ENCODE measurements around the gene CDK5RAP3. TPM values are rescaled to one million over a fixed set of nuclear protein-coding genes. Genes with fewer than 3 reads are reported as not detected.

CDK5RAP3 gene
- total RNA-seq, 1 donor from 2014 or later = 62.8 TPM

DNA sequence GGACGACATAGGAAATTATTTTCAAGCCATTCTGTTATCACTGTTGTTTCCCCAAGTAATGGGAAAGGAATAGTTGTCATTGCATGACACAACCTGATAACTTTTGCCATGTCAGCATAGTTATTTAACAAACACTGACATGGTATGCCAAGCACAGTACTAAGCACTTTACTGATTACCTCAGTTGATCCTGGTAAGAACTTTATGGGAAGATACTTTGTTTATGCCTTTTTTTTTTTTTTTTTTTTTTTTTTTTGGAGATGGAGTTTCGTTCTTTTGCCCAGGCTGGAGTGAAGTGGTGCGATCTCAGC is 45.3 kb upstream of the CDK5RAP3 start:
- H3K4me3 Mint-ChIP-seq (ENCODE audit: unreplicated experiment) = no peak overlapping the region
- DNase-seq (ENCODE audit: low read depth) (no peak), FAIRE-seq (no peak)
- Histone ChIP-seq H3K4me2 (ENCODE audit: low read length) (peak overlapping the region; percentile 44), H2AFZ (ENCODE audit: low read depth, low read length) (no peak overlapping the region), H3K9ac (ENCODE audit: low read length) (no peak overlapping the region), H3K27me3 (ENCODE audit: insufficient read depth, low read length) (no peaks in the 10 kb centered on the region), H3K27ac (ENCODE audit: low read depth, low read length) (no peak overlapping the region), H3K79me2 (ENCODE audit: insufficient read depth, low read length) (no peaks in the 10 kb centered on the region), H3K9me3 (ENCODE audit: insufficient read depth, low read depth, low read length) (no peaks in the 10 kb centered on the region), H3K36me3 (ENCODE audit: insufficient read depth, low read length) (peaks cover 13% of the 10 kb centered on the region), H3K4me1 (ENCODE audit: insufficient read depth, low read length) (peaks cover 10% of the 10 kb centered on the region), H3K4me3 (ENCODE audit: insufficient read depth, low read depth, low read length) (no peak overlapping the region), H4K20me1 (ENCODE audit: insufficient read depth, low read length) (no peaks in the 10 kb centered on the region)
- H3K4me1 Mint-ChIP-seq (ENCODE audit: low read depth, unreplicated experiment) = peaks cover 6% of the 10 kb centered on the region
- no peak overlapping the region for H3K27ac Mint-ChIP-seq (ENCODE audit: unreplicated experiment)
- TF ChIP-seq, protein P1, sequence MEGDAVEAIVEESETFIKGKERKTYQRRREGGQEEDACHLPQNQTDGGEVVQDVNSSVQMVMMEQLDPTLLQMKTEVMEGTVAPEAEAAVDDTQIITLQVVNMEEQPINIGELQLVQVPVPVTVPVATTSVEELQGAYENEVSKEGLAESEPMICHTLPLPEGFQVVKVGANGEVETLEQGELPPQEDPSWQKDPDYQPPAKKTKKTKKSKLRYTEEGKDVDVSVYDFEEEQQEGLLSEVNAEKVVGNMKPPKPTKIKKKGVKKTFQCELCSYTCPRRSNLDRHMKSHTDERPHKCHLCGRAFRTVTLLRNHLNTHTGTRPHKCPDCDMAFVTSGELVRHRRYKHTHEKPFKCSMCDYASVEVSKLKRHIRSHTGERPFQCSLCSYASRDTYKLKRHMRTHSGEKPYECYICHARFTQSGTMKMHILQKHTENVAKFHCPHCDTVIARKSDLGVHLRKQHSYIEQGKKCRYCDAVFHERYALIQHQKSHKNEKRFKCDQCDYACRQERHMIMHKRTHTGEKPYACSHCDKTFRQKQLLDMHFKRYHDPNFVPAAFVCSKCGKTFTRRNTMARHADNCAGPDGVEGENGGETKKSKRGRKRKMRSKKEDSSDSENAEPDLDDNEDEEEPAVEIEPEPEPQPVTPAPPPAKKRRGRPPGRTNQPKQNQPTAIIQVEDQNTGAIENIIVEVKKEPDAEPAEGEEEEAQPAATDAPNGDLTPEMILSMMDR (IDR thresholded peaks at IDR 0.05; ENCODE audit: insufficient read depth, low read depth, low read length) = no peak
- no peak for TF ChIP-seq EZH2 (IDR thresholded peaks at IDR 0.05; ENCODE audit: insufficient read depth, low read length)
- no peaks in the 10 kb centered on the region for H3K9me3 Mint-ChIP-seq (ENCODE audit: unreplicated experiment)
- H3K27me3 Mint-ChIP-seq (ENCODE audit: low read depth, unreplicated experiment) = no peaks in the 10 kb centered on the region
- H3K36me3 Mint-ChIP-seq (ENCODE audit: low read depth, unreplicated experiment) = peaks cover 35% of the 10 kb centered on the region

DNA sequence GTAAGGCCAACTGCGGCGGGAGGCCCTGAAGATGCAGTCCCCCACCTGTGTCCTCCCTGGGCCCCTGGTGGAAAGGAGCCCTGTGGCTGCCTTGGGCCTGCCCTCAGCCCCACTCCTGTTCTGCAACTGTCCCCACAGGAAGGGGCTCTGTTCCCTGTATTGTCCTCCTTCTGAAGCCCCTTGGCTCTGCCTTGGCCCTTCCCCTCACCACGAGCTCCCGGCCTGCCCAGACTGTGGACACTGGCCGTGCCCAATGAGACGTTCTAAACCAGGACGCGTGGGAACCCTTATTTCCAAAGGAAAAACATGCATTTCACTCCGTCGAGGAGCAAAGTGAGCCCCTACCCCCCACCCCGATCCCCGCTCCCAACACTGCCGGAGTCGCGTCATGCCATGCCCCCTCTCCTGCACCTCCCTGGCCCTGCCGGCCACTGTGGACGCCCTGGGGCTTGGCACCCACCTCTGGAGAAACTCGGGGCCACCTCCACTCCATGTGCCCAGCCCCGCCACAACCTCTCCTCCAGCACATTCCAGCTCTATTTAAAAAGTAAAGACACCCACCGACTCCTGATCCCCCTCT is 43.0 kb upstream of the CDK5RAP3 start:
- peaks cover 10% of the 10 kb centered on the region for H3K4me1 ChIP-seq (ENCODE audit: insufficient read depth, low read length)
- no peaks in the 10 kb centered on the region for H3K27me3 Mint-ChIP-seq (ENCODE audit: low read depth, unreplicated experiment)
- H3K79me2 ChIP-seq (ENCODE audit: insufficient read depth, low read length) = no peaks in the 10 kb centered on the region
- peaks cover 13% of the 10 kb centered on the region for H3K36me3 ChIP-seq (ENCODE audit: insufficient read depth, low read length)
- H3K4me2 ChIP-seq (ENCODE audit: low read length) = no peak overlapping the region
- no peak overlapping the region for H2AFZ ChIP-seq (ENCODE audit: low read depth, low read length)
- no peaks in the 10 kb centered on the region for H3K27me3 ChIP-seq (ENCODE audit: insufficient read depth, low read length)
- no peak for FAIRE-seq
- no peak overlapping the region for H3K27ac ChIP-seq (ENCODE audit: low read depth, low read length)
- no peaks in the 10 kb centered on the region for H3K9me3 ChIP-seq (ENCODE audit: insufficient read depth, low read depth, low read length)
- peaks cover 6% of the 10 kb centered on the region for H3K4me1 Mint-ChIP-seq (ENCODE audit: low read depth, unreplicated experiment)
- TF ChIP-seq, protein P1 (IDR thresholded peaks at IDR 0.05; ENCODE audit: insufficient read depth, low read depth, low read length) = no peak
- TF ChIP-seq EZH2 (IDR thresholded peaks at IDR 0.05; ENCODE audit: insufficient read depth, low read length) = no peak
- H3K4me3 ChIP-seq (ENCODE audit: insufficient read depth, low read depth, low read length) = no peak overlapping the region
- H3K9ac ChIP-seq (ENCODE audit: low read length) = no peak overlapping the region
- DNase-seq (ENCODE audit: low read depth) = no peak
- no peaks in the 10 kb centered on the region for H4K20me1 ChIP-seq (ENCODE audit: insufficient read depth, low read length)
- H3K4me3 Mint-ChIP-seq (ENCODE audit: unreplicated experiment) = no peak overlapping the region
- H3K27ac Mint-ChIP-seq (ENCODE audit: unreplicated experiment) = no peak overlapping the region
- H3K36me3 Mint-ChIP-seq (ENCODE audit: low read depth, unreplicated experiment) = peaks cover 34% of the 10 kb centered on the region
- H3K9me3 Mint-ChIP-seq (ENCODE audit: unreplicated experiment) = no peaks in the 10 kb centered on the region

DNA sequence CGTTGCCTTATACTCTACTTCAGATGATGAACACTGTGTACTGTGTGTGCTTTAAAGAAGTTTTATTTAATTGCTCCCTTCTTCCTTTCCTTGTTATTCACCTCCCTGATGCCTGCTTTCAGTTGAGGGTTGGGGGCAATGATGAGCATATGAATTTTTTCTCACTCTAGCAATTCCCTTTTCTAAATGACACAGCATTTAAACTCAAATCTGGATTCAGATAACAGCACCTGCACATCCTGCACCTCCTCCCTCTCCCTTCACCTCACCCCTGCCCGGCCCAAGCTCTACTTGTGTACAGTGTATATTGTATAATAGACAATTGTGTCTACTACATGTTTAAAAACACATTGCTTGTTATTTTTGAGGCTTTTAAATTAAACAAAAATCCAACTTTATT is 42.5 kb upstream of the CDK5RAP3 start:
- Histone ChIP-seq H3K9me3 (ENCODE audit: insufficient read depth, low read depth, low read length) (no peaks in the 10 kb centered on the region), H3K4me2 (ENCODE audit: low read length) (no peak overlapping the region), H3K79me2 (ENCODE audit: insufficient read depth, low read length) (no peaks in the 10 kb centered on the region), H3K4me3 (ENCODE audit: insufficient read depth, low read depth, low read length) (no peak overlapping the region), H4K20me1 (ENCODE audit: insufficient read depth, low read length) (no peaks in the 10 kb centered on the region), H3K27ac (ENCODE audit: low read depth, low read length) (no peak overlapping the region), H3K4me1 (ENCODE audit: insufficient read depth, low read length) (peaks cover 10% of the 10 kb centered on the region), H2AFZ (ENCODE audit: low read depth, low read length) (no peak overlapping the region), H3K36me3 (ENCODE audit: insufficient read depth, low read length) (peaks cover 13% of the 10 kb centered on the region), H3K9ac (ENCODE audit: low read length) (no peak overlapping the region), H3K27me3 (ENCODE audit: insufficient read depth, low read length) (no peaks in the 10 kb centered on the region)
- FAIRE-seq (no peak), DNase-seq (ENCODE audit: low read depth) (no peak)
- no peaks in the 10 kb centered on the region for H3K27me3 Mint-ChIP-seq (ENCODE audit: low read depth, unreplicated experiment)
- peaks cover 6% of the 10 kb centered on the region for H3K4me1 Mint-ChIP-seq (ENCODE audit: low read depth, unreplicated experiment)
- H3K27ac Mint-ChIP-seq (ENCODE audit: unreplicated experiment) = no peak overlapping the region
- TF ChIP-seq, protein P1 (IDR thresholded peaks at IDR 0.05; ENCODE audit: insufficient read depth, low read depth, low read length) = no peak
- TF ChIP-seq EZH2 (IDR thresholded peaks at IDR 0.05; ENCODE audit: insufficient read depth, low read length) = no peak
- peaks cover 36% of the 10 kb centered on the region for H3K36me3 Mint-ChIP-seq (ENCODE audit: low read depth, unreplicated experiment)
- H3K4me3 Mint-ChIP-seq (ENCODE audit: unreplicated experiment) = no peak overlapping the region
- no peaks in the 10 kb centered on the region for H3K9me3 Mint-ChIP-seq (ENCODE audit: unreplicated experiment)
